CD1c-positive myeloid dendritic cell (primary cell): Measurements from ENCODE around the gene RAB3C.
"Not testable (repeated sequence)": the region's sequence is repeated elsewhere in the genome, so short reads cannot be mapped to it uniquely, and the experiment has no call there.

Experiments
- DNase-seq: peaks from one replicate; pipeline ENCODE4 v3.0.0-alpha.2; 2016; ENCODE audit errors: extremely low spot score

Gene RAB3C

DNA sequence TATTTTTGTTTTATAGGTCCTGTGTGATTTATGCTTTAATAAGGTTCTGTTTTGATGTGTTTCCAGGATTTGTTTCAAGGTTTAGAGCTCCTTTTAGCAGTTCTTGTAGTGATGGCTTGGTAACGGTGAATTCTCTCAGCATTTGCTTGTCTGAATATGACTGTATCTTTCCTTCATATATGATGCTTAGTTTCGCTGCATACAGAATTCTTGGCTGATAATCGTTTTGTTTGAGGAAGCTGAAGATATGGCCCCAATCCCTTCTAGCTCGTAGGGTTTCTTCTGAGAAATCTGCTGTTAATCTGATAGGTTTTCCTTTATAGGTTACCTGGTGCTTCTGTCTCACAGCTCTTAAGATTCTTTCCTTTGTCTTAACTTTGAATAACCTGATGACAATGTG lies 20.0 kb downstream of the RAB3C start:
- DNase-seq = not testable (repeated sequence)

DNA sequence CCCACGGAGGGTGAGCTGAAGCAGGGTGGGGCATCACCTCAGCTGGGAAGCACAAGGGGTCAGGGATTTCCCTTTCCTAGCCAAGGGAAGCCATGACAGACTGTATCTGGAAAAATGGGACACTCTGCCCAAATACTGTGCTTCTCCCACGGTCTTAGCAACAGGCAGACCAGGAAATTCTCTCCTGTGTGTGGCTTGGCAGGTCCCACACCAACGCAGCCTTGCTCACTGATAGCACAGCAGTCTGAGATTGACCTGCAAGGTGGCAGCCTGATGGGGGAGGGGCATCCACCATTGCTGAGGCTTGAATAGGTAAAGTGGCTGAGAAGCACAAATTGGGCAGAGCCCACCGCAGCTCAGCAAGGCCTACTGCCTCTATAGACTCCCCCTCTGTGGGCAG lies 23.2 kb downstream of the RAB3C start:
- no peak for DNase-seq

DNA sequence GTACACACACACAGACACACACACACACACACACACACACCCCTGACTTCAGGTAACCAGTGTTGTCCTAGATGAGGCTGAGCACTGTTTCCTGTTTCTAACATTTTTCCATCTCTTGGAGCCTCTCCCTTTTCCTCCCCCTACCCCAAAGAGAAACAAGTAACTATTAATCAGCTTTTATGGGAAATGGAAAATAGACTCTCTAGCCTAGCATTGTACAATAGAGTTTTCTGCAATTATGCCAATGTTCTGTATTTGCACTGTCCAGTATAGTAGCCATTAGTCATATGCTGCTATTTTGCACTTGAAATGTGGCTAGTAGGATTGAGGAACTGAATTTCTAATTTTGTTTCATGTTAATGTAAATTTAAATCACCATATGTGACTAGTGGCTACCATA lies 33.1 kb downstream of the RAB3C start:
- no peak for DNase-seq

DNA sequence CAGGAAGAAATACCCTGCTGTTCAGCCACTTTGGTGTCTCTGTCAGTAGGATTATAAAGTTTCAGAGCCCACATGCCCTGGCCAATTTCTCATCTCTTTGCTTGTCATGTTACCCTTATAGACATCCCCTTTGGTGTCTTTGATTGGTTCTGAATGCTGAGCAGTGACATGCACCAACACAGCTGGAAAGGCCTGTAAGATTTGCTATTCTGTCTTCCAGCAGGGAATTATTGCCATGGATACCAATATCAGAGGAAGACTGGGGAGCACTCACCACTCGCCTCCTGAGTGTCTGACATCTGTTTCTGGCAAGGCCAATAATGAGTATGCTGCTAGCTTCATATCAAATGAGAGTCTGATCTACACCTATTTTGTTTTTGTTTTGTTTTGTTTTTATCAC lies 34.4 kb downstream of the RAB3C start:
- DNase-seq = no peak

DNA sequence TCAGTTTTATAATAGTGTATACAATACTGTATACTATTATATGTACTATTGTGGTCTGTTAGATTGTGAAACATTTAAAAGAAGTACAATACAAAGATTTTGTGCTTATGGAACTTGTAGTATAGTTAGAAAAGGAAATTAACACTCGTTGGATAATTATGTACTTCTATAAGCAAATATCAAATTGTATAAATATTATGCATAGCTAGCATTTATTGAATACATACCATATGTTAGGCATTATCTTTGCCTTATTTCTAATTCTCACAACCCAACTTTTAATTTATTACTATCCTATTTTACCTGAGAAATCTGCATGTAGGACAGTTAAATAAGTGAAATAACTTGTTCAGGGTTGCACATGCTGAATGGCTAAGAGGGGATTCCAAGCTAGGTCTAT lies 37.5 kb downstream of the RAB3C start:
- no peak for DNase-seq

DNA sequence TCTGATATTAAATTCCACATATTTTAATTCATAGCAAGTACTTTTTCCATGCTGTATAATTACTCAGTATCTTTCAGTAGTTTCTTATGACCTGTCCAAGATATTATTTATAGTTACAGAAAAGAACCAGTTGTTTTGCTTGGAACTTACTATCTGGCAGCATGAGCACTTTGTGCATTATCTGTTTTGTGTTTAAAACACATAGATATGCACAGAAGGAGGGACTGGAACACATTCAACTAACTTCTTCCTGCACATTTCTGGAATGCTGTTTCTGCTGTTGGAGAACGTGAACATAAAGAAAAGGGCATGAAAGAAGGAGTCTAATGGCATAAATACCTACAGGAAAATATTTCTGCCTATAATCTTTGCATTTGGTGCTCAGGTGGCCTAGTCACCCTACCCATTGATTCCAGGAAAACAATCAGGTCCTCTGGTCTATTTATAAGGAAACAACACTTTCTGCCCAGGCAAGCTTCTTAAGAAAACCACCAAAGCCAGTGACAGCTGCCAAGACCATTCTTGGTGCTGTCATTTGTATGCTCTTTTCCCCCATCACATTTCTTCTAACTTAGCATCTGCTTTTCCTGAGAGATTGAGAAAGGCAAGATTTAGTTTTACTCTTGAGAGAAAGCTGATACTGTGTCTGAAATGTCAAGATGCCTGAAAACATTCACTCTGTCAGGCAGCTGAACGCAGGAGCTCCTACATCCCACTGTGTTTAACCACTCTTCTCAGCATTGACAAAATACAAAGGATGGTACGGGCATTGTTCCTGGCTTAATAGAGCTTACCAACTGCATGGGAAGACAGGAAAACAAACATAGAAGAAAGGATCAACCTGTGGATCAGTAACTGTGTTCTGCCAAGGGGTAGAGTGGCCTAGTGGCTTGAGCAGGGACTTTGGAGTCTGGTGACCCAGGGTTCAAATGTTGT lies 40.3 kb downstream of the RAB3C start:
- DNase-seq = no peak

DNA sequence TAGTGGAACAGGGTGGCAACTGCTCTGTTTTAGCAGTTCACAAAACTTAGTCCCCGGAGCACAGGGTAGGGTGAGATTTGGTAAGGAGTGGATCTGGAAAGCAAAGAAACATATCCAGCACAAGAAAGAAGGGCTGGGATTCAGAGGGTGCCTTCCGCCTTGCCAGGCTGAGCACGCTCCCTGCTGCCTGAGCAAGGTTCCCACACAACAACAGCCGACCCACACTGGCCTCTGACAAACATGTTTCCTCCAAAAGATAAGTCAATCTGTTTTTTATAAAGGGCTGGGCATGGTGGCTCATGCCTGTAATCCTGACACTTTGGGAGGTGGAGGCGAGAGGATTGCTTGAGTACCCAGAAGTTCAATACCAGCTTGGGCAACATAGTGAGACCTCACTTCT lies 45.8 kb downstream of the RAB3C start:
- DNase-seq = no peak

DNA sequence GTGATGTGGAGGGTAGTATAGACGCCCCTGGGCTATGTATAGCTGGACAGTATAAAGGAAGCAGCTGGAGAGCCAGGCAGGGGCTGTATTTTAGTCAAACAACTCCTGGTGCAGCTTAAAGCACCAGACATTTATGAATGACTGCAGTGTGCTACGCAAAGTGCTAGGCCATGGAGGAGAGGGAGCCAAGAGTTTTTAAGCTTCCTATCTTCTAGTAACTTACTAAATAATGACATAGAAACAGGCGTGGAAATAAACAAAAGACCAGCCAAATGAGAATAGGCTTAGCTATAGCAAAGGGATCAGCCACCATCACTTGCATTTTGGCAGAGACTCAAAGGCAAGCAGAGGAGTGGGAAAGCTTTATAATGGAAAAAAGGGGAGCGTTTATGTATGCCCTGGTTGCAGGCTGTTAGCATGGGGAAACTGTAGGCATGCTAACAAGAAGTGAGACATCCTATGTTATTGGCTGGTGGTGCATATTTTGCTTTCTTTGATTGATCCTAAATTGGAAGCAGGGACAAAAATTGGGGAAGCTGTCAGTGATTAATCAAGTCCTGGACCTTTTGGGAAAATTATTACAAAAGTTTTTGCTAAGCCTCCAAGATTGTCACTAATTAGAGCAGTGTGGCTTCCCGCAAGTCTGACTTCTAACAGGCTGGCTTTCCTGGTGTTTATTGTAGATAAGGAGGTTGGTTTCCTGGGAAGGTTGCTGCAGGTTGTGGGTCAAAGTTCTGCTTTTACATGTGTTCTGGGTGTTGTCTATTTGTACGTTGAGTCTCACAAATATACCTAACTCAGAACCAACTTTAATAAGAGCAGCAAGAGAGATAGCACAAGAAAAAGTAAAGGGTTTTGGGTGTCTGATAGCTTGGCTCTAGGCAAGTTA lies 46.6 kb downstream of the RAB3C start:
- no peak for DNase-seq

DNA sequence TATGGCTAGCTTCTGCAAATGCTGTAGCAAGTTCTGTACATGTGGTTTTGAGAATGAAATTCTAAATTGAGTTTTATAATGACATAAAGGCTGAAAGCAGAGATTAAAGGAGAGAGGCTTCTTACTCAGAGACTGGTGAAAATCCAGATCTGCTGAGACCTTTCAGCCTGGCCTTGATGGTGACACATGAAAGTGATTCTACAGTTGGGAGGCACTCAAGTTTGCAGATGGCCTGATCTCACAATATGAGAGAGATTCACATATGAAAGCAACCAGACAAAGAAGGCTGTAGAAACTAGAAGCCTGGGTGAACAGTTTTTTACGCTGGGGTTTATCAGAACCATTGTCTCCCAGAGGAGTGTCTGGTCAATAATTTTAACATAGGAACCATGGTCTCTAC lies 49.0 kb downstream of the RAB3C start:
- no peak for DNase-seq

DNA sequence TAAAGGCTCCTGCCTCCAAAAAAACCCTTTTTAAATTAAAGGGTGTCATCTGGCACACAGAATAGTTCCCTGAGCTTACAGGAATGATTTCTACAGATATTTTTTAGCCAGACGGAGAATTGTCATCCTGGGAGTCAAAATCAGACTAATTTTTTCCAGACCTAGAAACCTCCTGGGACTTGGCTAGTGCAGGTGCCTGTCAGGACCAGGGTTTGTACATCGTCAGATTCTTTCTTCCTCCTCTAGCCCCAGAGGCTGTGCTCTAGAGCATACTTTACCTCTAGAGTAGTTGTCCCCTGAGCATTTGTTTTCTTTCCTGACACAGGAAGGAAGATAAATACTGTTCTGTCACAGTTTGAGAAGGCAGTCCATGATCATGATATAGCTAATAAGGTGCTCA lies 52.5 kb downstream of the RAB3C start:
- no peak for DNase-seq

DNA sequence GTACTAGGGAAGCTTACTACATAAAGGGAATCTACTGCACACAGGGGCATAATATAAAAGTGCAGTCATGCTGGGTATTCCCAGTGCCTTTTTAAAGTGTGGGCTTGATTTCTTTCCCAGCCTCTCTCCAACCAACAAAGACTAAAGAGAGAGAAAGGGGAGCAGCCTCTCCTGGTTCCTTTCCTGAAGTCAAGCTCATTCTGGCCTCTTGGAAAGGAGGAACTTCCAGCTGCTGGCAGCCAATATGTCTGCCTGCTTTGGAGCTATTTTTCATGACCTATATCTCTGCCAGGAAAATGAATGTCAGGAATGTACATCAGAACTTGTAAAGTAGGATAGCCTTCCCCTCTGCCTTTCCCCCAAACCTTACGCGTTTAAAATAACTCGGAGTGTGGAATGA lies 57.1 kb downstream of the RAB3C start:
- DNase-seq = no peak

DNA sequence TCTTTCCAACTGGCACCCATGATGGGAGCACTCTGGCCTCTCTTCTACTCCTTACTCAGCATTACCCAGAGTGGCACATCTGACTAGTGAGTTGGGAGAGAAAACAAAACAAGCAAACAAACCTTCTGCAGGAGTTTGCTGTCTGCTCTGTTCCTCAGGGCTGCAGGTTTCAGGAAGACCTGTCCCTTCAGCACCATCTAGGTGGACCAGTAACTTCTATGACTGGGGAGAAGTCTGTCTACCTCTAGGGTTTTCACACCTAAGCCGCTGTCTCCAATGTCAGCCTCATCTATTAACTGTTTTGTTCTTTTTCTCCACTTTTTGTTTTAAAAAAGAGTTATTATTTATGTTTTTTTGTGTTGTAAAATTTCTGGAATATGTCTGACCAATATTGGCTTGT lies 58.7 kb downstream of the RAB3C start:
- DNase-seq = no peak

DNA sequence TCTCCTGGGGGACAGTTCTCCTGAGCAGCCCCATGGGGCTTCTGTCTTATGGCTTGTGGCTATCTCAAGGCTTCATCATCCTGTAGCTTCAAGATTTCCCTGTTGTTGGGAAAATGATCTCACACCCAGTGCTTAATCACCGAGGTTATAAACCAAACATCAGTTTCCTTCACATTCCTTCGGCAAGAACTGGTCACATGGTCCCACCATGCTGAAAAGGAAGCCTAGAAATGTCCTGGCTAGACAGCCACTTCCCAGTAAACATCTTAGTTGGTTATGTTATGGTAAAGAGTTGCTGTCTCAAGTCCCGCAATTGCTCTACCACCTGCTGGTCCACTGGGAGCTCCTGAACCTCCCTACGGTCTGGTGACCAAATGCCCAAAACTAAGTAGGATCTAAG lies 66.0 kb downstream of the RAB3C start:
- no peak for DNase-seq

DNA sequence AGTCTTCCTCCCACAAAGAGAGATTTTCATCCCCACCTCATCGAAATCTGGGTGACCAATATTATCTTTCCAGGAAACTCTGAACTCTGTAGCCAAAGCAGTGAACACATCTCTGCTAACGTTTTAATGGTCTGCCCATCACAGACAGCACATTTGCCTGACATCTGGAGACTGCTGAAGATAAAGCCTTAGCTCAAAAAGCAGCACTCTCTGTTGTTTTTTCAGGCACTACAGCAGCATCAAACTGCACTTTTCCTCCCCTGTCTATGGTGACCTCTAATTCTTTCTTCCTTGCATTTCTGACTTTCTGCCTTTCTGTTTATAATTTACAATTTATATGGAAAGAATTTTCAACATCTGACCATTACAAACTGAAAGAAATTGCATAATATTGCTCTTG lies 66.8 kb downstream of the RAB3C start:
- DNase-seq = no peak

DNA sequence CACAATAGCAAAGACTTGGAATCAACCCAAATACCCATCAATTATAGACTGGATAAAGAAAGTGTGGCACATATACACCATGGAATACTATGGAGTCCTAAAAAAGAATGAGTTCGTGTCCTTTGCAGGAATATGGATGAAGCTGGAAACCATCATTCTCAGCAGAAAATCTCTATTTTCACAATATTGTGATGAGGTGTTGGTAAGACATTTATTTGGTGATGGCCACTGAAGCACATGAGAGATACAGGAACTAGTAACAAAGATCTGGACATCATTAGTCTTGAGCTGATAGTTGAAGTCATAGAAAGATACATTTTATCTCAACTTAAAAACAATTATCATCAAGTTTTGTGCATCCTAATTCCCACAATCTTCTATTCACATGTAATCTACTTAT lies 70.6 kb downstream of the RAB3C start:
- no peak for DNase-seq

DNA sequence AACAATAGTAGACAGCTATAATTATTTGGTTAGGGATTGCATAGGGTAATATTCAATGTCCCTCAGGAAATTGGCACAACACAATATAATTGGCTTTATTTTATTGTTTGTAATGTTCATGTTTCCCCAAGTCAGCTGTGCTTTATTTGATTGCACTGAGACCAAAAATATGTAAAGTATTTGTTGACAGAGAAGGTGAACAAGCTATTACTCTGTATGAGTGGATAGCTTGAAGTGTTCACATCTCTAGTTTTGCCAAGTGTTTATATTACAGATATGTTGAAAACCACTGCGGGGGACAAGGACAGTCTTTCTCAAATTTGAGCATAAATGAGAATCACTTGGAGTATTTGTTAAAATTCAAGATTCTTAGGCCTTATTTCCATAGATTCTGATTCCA lies 83.3 kb downstream of the RAB3C start:
- DNase-seq = no peak

DNA sequence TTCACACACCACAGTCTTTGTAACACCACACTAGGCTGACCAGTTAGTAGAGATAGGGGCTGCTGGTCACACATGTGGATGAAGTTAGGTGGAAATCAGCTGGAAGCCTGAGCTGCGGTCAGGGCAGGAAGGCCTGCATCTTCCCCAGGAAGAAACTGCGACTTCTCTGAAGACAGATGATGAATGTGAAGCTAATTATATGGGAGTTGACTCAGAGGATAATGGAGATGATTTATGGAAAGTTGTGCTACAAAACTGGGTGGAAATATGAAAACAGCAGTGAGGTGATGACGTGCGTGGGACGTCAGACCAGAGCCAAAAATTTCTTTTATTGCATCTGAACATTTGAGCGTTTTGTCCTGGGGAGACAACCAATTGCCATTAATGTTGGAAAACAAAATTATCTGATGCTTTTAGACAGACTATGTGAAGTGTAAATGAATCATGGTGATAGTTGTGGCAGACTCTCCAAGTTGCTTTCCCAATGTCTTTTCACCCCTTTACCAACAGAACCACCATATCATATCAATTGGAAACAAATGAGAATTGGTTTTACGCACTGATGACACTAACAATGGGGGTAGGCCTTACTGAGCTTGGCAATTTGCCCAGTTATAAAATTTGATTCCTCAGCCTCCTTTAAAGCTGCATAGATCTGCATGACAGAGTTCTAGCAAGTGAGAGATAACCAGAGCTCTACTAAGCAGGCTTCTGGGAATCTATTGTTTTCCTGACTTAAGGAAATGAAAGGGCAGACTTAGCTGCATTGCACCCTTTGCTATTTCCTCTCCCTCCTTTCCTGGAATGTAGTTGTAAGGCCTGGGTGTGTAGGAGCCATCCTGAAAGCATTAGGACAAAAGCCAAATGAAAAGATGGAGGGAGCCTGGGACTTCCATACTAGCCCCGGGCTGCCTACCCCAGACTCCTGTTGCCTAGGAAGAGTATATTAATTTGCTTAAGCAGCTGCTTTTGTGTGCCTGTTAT lies 84.0 kb downstream of the RAB3C start:
- no peak for DNase-seq

DNA sequence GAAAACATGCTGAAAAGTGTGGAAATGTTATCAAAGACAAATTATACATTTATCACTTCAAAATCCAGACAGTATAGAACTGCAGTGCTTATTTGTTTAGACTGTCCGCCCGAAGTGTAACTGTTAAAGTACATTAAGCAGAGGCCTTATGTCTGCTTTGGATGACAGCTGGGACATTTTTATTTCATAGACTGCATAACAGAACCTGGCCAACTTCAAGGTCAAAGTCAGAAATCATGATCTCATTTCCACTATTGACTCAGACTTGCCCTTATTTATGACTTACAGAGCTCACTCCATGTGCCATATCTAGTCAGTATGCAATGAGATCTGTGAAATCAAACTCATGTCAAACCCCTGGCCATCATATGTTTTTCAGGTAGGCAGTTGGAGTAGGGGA lies 87.7 kb downstream of the RAB3C start:
- DNase-seq = no peak

DNA sequence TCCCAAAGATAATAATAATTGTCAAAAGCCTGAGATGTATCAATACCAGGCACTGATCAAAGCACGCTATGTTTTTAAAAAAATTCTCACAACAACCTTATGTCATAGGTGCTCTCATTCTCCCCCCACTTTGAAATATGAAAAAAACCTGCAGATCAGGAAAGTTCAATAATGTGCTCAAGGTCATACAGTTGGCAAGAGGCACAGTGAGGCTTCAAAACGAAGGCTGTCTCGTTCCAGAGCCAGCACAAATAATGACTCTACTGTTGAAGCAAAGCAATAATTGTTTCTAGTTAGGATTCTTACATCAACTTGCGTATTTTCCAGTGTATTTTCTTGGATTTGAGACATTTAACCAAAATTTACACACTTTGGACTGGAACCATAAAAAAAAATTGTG lies 88.3 kb downstream of the RAB3C start:
- no peak for DNase-seq

DNA sequence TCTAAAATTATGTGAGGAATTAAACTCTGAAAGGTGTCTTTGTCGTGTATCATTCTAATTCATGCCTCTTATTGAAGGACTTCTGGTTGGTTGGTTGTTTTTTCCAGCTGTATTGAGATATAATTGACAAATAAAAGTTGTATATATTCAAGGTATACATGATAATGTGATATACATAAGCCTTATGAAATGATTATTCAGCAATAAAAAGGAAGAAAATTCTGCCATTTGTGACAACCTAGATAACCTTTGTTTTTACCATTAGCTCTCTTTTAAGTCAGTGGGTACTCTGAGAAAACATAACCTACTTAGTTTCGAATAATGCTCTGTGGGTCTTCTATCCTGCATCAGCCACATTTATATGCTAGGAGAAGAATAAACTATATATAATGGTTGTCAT lies 89.6 kb downstream of the RAB3C start:
- DNase-seq = no peak

DNA sequence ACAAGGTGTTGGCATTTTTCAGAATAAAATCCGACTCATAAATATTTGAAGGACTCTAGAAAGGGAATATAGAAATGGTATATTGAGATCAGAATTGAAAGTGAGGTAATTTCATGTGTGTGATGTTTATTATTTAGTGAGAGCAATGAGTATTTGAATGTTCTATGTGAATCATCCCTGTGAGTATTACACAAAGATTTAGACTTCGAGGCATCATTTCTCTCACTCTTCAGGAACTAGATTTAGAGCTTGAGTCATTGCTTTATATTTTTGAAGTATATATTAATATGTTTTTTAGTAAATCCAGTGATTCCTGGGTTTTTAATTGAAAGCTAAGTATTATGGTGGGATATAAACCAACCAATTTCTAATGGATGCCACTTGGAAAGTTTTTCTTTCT lies 91.2 kb downstream of the RAB3C start:
- no peak for DNase-seq

DNA sequence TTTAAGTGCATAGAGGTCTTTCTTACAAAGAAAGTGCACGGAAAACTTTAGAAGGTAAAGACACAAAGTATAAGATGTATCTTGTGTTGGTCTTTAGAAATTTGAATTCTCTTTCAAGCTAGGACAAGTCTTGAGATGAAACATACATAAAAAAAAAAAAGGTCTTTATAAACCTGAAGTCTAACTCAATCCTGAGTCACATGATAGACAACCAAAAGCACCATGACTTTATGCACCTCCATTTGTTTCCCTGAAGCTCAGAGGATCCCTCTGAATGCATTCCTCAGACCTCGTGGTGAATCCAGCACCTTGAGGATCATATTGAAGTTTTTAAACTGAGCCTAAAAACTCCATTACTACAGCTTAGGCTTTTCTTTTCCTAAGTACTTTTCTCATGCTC lies 91.8 kb downstream of the RAB3C start:
- DNase-seq = no peak
